ENCODE measurements around the gene RHOBTB3. TPM values are rescaled to one million over a fixed set of nuclear protein-coding genes. Genes with fewer than 3 reads are reported as not detected.

RHOBTB3 gene
- total RNA-seq, 2 donors from 2014 or later, result 432 to 444 TPM

- Histone ChIP-seq H3K4me1 (ENCODE audit: control insufficient read depth, insufficient read depth, low read length) (peaks cover 11% of the 10 kb centered on the region), H3K9ac (ENCODE audit: extremely low read depth, low read length, poor library complexity, severe bottlenecking) (no peak overlapping the region), H3K9me3 (ENCODE audit: control insufficient read depth, low read length) (no peaks in the 10 kb centered on the region), H3K4me3 (ENCODE audit: low read length) (peak overlapping the region; percentile 29), H3K27me3 (ENCODE audit: control insufficient read depth, insufficient read depth, low read length, poor library complexity, severe bottlenecking) (no peaks in the 10 kb centered on the region), H3K27ac (ENCODE audit: low read depth, low read length) (no peak overlapping the region), H3K36me3 (ENCODE audit: control insufficient read depth, insufficient read depth, low read length) (peaks cover 45% of the 10 kb centered on the region)
- Mint-ChIP-seq H3K27me3 (ENCODE audit: insufficient read depth) (no peaks in the 10 kb centered on the region), H3K4me1 (peaks cover 30% of the 10 kb centered on the region), H3K27ac (no peak overlapping the region), H3K9me3 (no peaks in the 10 kb centered on the region), H3K36me3 (ENCODE audit: low read depth) (peaks cover 13% of the 10 kb centered on the region), H3K4me3 (no peak overlapping the region)
- no peak for DNase-seq
- WGBS, 2 experiments (ENCODE audit: insufficient coverage in 1 of 2, insufficient read length in 1 of 2), result 86 to 87% methylated on average over 13 to 14 of the region's 14 CpGs
- TF ChIP-seq, protein P1, sequence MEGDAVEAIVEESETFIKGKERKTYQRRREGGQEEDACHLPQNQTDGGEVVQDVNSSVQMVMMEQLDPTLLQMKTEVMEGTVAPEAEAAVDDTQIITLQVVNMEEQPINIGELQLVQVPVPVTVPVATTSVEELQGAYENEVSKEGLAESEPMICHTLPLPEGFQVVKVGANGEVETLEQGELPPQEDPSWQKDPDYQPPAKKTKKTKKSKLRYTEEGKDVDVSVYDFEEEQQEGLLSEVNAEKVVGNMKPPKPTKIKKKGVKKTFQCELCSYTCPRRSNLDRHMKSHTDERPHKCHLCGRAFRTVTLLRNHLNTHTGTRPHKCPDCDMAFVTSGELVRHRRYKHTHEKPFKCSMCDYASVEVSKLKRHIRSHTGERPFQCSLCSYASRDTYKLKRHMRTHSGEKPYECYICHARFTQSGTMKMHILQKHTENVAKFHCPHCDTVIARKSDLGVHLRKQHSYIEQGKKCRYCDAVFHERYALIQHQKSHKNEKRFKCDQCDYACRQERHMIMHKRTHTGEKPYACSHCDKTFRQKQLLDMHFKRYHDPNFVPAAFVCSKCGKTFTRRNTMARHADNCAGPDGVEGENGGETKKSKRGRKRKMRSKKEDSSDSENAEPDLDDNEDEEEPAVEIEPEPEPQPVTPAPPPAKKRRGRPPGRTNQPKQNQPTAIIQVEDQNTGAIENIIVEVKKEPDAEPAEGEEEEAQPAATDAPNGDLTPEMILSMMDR (conservative IDR thresholded peaks at IDR 0.05), result no peak
Observed at GRCh38 chr5:95818181-95819147, 87.3 kb downstream of the RHOBTB3 start.

DNA sequence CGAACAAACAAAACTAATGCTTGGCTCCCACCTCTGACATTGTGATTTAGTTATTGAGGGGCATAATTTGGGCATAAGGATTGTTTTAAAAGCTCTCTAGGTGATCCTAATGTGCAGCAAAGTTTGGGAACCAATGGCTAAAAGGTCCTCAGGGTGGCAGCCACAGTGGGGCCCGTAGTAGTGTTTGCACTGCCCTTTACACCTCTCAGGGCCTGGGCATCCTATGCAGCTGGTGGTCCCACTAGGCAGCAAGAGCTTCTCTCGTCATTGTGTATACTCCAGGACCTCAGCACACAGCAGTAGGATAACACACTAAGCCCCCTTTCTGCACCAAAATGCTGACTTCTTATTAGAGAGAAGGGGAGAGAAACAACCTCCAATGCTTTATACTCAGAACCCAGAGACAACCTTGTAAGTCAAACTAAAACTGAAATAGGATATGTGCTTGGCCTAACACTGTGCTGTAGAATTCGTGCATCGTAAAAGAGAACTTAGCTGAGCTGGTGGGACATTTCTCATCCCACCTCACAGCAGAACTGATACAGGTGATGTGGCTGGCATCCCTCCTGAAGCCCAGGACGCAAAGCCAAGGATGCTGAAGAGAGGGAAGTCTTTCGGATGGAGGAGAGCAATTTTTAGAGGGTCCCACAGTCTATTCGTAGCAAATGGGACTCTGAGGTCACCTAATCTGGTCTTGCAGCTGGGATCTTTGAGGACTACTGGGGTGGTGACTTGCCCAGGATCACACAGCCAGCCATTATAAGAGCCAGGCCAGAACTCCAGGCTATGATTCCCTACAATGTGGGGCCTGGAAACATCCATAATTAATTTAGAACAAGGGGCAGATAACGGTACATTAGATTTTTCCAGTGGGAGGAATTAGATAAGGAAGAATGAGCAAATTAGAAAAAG, 90.2 kb downstream of the RHOBTB3 start:
- H3K9ac ChIP-seq (ENCODE audit: extremely low read depth, low read length, poor library complexity, severe bottlenecking), result peak overlapping the region; percentile 66
- Mint-ChIP-seq H3K4me1 (peaks cover 49% of the 10 kb centered on the region), H3K27me3 (ENCODE audit: insufficient read depth) (no peaks in the 10 kb centered on the region)

More for the DNA sequence above, 90.2 kb downstream of the RHOBTB3 start:
- H3K36me3 ChIP-seq (ENCODE audit: control insufficient read depth, insufficient read depth, low read length), result peaks cover 16% of the 10 kb centered on the region
- 71 to 85% methylated on average over 6 to 9 of the region's 9 CpGs for WGBS, 2 experiments (ENCODE audit: insufficient coverage in 1 of 2, insufficient read length in 1 of 2)
- no peak overlapping the region for H3K27ac ChIP-seq (ENCODE audit: low read depth, low read length)
- H3K4me3 ChIP-seq (ENCODE audit: low read length), result peak overlapping the region; percentile 91
- H3K27ac Mint-ChIP-seq, result peak overlapping the region; percentile 91
- H3K27me3 ChIP-seq (ENCODE audit: control insufficient read depth, insufficient read depth, low read length, poor library complexity, severe bottlenecking), result no peaks in the 10 kb centered on the region
- H3K36me3 Mint-ChIP-seq (ENCODE audit: low read depth), result peaks cover 2% of the 10 kb centered on the region
- no peaks in the 10 kb centered on the region for H3K9me3 ChIP-seq (ENCODE audit: control insufficient read depth, low read length)
- peaks cover 18% of the 10 kb centered on the region for H3K4me1 ChIP-seq (ENCODE audit: control insufficient read depth, insufficient read depth, low read length)
- DNase-seq, result no peak
- TF ChIP-seq, protein P1 (conservative IDR thresholded peaks at IDR 0.05), result no peak
- peak overlapping the region; percentile 82 for H3K4me3 Mint-ChIP-seq
- H3K9me3 Mint-ChIP-seq, result no peaks in the 10 kb centered on the region

Data from endodermal cell (in vitro differentiated cells).